KBM-7 (cell line): ENCODE data around the gene SOX5.
"Not testable (repeated sequence)": the region's sequence is repeated elsewhere in the genome, so short reads cannot be mapped to it uniquely, and the experiment has no call there.

Experiments used
- DNase-seq: peaks from one replicate; pipeline ENCODE4 v3.0.0-alpha.2; 2015
- in situ Hi-C: fragments of 300-500 bp; cut with MboI; formaldehyde crosslinking; loops from 2 replicates; pipeline ENCODE4 v1.14.3; 2020; ENCODE audit warnings: low sequenced_read_pairs, low pct_unique_long_range_greater_than_20kb, mixed read lengths

SOX5 gene

DNA sequence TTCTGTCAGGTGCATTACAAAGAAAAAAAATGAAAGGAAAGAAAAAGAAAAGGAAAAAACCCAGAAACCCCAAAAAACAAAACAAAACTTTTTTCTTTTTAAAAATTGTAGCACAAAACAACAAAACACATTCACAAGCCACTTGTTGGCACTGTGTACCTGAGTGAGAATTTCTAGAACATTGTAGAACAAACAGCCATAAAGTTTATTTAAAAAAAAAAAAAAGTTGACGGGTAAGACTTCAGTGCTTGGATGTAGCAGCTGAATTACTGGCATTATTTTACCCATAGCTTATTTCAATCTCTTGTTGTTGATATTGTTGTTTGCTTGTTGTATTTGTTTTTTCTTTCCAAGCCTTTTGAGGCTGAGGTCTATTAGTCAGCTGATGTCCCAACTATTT lies 415.8 kb downstream of the SOX5 start:
- in situ Hi-C loops = no loop called here
- no peak for DNase-seq

GRCh38 chr12:23533265-23533664 lies 416.2 kb downstream of the SOX5 start:
- no peak for DNase-seq
- in situ Hi-C loops = no loop called here

DNA sequence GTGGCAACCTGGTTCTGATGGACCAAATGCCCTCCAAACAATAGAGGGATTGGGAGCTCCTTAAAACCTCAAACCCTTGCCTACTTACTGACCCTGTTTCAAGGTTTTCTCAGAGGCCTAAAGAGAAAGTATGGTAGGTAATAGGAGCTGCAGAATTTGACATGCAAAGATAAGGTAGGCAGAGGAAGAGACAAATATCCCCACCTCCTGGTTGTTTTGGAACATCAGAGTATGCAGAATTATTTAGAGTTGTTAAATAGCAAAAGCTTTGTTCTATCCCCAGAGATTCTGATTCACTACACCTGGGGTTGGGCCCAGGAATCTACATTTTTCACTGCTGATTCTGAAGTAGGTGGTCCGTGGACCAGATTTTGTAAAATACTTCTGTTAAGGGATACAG lies 421.2 kb downstream of the SOX5 start:
- in situ Hi-C loops = no loop called here
- no peak for DNase-seq

- in situ Hi-C loops = no loop called here
- no peak for DNase-seq
These were observed 423.9 kb downstream of the SOX5 start for GRCh38 chr12:23525450-23526072.

DNA sequence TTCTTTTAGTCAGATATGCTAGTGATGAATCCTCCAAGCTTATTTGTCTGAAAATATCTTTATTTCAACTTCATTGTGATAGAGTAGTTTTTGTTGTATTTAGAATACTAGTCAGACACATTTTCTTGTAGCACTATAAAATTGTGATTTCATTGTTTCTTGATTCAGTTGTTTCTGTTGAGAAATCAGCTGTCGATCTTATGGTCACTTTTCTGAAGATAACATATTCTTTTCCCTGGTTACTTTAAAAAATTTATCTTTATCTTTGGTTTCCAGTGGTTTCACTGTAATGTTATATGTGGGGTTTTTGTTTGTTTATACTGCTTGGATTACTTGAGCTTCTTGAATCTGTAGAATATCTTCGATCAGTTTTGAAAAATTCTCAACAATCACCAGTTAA lies 426.1 kb downstream of the SOX5 start:
- DNase-seq = no peak
- in situ Hi-C loops = no loop called here

DNA sequence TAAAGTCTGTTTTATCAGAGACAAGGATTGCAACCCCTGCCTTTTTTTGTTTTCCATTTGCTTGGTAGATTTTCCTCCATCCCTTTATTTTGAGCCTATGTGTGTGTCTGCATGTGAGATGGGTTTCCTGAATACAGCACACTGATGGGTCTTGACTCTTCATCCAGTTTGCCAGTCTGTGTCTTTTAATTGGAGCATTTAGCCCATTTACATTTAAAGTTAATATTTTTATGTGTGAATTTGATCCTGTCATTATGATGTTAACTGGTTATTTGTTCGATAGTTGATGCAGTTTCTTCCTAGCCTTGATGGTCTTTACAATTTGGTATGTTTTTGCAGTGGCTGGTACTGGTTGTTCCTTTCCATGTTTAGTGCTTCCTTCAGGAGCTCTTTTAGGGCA lies 430.0 kb downstream of the SOX5 start:
- in situ Hi-C loops = not testable (repeated sequence)

GRCh38 chr12:23515785-23516184 lies 433.7 kb downstream of the SOX5 start:
- in situ Hi-C loops, DNase-seq: not testable (repeated sequence)

More for the DNA sequence above, 430.0 kb downstream of the SOX5 start:
- not testable (repeated sequence) for DNase-seq

DNA sequence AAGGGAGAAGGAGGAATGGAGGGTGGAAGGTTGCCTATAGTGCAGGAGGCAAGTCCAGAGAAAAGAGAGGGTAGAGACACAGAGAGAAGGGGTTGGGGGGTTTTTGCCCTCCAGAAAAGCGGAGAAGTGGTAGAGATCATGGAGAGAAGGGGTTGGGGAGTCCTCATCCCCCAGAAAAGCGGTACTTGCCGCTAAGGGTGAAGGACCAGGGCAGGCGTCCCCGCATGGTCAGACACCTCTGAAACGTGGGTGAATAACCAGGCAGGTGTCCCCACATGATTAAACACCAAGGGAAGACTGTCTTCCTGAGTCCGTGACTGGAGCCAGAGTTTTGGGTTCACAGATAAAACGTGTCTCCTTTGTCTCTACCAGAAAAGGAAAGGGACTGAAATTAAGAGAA lies 439.0 kb downstream of the SOX5 start:
- in situ Hi-C loops = no loop called here
- DNase-seq = no peak

DNA sequence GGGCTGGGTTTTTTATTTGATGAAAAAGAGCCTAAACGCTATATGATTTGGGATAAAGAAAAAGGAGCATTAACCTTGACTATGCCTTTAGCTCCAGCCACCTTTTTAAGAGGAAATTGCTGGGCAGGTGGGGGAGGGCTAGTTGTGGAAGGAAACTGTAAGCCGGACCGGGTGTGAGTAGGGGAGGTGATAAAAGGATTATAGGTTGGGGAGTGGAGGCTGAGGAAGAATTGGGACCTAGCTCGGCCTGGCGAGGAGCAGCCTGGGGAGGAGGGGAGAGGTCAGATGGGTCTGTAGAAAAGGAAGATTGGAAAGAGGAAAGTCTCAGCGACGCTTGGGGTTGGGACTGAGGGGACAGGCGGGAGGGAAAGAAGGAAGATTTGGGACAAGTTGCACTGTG lies 439.6 kb downstream of the SOX5 start:
- in situ Hi-C loops, DNase-seq: not testable (repeated sequence)

- DNase-seq, in situ Hi-C loops: not testable (repeated sequence)
These were observed 441.7 kb downstream of the SOX5 start for GRCh38 chr12:23507785-23508184.

GRCh38 chr12:23505736-23506135 lies 443.7 kb downstream of the SOX5 start:
- in situ Hi-C loops, DNase-seq: not testable (repeated sequence)

- in situ Hi-C loops = no loop called here
- no peak for DNase-seq
These were observed 444.6 kb downstream of the SOX5 start for GRCh38 chr12:23504641-23505399.

DNA sequence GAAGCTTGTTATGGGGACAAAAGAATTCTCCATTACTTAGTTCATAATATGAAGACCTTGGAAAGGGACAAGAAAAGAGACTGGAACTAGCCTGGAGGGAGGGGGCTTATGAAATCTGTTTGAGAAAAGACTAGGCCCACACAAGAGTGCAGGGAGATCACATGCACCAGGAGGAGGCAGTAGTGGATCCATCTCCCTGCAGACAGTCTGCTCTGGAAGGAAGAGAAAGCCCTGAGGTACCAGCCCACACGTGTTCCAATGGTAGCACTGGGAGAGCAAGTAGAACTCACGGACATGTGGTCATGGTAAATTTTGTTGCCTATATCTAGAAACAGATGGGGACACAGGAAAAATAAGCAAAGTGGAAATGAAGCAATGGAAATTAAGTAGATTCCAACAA lies 445.4 kb downstream of the SOX5 start:
- in situ Hi-C loops = no loop called here
- DNase-seq = no peak

DNA sequence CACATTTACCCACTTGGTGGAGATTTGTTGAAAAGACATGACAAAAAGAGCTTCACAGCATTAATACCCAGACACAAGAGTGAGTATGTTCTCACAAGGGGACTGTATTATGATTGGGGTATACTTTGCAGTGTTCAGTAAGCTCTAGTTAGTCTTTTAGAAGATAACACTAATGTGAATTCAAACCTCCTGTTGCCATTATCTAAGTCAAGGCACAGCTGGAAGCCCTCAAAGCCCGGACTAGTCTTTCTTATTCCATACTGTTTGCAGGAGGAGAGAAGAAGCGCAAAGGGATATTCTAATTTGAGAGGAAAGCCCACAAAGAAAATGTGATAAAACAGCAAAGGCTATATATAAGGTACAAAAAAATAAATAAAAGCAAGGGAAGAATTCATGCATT lies 445.9 kb downstream of the SOX5 start:
- in situ Hi-C loops = no loop called here
- DNase-seq = no peak

DNA sequence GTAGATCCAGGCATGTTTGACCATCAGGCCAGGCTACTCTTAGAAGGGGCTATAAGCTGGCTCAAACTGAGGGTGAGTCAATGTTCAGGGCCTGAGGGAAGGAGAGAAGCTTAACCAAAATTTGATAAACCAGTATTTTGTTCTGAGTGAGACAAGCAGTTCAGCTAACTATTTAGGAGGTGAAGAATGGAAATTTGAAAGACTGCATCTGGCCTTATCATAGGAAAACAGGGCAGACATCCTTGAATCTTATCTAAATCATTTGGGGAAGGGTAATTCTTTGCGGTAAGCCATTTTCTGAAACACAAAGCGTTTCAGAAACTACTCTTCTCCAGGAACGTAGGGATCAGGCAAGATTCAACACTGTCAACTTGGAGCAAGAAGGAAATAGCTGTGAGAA lies 447.2 kb downstream of the SOX5 start:
- in situ Hi-C loops = no loop called here
- DNase-seq = no peak

- no peak for DNase-seq
- in situ Hi-C loops = no loop called here
These were observed 454.0 kb downstream of the SOX5 start for GRCh38 chr12:23495472-23495871.

- no peak for DNase-seq
- in situ Hi-C loops = no loop called here
These were observed 455.8 kb downstream of the SOX5 start for GRCh38 chr12:23493672-23494071.

GRCh38 chr12:23491029-23491428 lies 458.4 kb downstream of the SOX5 start:
- in situ Hi-C loops, DNase-seq: not testable (repeated sequence)

GRCh38 chr12:23488130-23488529 lies 461.3 kb downstream of the SOX5 start:
- DNase-seq = no peak
- in situ Hi-C loops = no loop called here

DNA sequence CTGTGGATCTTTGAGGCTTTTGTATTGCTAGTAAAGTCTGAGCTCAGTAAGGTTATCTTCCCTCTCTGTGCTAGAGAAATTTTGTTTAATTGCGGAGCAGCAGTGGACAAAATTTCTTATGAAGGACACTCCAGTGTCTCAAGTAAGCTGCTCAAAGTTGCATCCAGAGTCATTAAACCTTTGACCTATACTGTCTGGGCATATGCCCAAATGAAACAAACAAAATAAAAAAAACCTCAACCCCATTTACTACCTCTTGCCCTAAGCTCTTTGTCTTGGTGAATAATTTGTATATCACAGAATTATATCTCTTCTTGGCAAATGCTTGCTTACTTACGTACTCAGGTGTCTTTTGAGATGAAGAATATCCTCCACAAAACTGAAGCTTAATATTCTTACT lies 465.2 kb downstream of the SOX5 start:
- in situ Hi-C loops = no loop called here

GRCh38 chr12:23482571-23482970 lies 466.9 kb downstream of the SOX5 start:
- no peak for DNase-seq
- in situ Hi-C loops = no loop called here

More for the DNA sequence above, 465.2 kb downstream of the SOX5 start:
- no peak for DNase-seq
